ENCODE data around the gene KCNJ15.

Gene KCNJ15

DNA sequence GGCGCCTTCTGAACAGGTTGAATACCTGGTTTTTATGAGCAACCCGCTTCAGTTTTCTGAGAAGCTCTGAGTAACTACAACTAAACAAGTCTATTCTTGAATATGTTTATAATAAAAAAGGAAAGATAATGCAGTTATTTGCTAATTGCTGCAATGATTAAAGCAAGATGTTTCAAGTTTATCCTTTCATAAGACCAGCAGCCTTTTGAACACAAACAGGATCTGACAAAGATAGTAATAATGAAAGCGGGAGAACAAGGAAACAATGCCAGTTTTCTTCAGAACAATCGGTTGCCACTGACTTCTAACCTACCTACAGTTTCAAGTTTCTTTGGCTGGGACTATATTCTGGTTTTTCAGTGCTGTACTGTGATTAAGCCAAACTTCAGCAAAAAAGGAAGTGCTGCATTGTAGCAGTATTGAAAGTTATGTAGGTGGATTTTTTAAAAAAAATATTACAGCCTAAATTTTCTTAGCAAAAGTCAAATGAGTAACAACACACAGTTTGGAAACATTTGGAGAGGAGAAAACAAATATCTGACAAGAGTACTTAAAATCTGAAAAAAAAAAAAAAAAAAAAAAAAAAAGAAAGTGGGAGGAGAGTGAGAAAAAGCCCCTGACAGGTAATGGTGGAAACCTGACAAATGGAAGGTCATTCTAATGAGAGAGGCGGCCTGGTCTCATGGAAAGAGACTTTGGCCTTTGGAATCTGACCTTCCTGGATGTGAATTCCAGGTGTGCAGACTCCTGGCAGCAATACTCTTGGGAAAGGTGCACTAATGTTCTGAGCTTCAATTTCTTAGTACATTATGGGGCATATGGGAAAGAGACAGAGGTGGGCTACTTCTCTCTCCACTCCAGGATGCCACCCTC is 11.4 kb downstream of the KCNJ15 start:
- no peak for DNase-seq (ENCODE audit: low read depth, low spot score)

GRCh38 chr21:38268864-38269575 is 12.2 kb downstream of the KCNJ15 start:
- DNase-seq (ENCODE audit: low read depth, low spot score), result no peak

DNA sequence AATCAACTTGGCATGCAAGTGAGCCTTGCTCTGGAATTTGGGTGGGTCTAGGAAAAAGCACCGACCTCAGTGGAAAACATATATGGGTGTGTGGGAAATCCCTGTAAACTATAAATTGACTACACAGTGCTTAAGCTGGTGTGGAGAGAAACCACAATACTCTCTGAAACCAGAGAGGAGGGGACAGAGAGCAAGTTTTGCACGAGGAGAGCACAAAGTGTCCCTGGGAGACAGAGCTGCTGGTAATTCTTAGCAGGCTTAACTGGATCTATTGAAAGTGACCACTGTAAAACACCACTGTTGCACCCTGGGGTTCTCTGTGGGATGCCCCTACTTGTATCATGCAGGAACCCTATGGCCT is 12.8 kb downstream of the KCNJ15 start:
- no peak for DNase-seq (ENCODE audit: low read depth, low spot score)

DNA sequence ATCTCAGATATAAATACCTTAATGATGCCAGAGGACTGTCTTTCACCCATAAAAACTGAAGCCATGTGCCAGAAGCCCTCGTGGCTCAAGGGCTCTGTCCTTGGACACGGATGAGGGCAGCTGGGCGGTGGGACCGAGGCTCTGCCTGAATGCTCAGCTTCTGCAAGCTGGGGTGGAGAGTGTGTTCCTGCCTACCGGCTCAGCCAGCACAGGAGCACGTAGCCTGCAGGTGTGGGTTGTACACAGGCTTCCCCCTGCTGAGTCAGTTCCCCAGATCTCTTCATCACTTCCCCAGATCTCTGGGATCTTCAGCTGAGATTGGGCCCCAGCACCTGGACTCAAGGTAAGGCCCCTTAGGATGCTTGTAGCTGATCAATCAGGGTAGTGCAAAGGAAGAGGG is 15.4 kb downstream of the KCNJ15 start:
- DNase-seq (ENCODE audit: low read depth, low spot score), result no peak

DNA sequence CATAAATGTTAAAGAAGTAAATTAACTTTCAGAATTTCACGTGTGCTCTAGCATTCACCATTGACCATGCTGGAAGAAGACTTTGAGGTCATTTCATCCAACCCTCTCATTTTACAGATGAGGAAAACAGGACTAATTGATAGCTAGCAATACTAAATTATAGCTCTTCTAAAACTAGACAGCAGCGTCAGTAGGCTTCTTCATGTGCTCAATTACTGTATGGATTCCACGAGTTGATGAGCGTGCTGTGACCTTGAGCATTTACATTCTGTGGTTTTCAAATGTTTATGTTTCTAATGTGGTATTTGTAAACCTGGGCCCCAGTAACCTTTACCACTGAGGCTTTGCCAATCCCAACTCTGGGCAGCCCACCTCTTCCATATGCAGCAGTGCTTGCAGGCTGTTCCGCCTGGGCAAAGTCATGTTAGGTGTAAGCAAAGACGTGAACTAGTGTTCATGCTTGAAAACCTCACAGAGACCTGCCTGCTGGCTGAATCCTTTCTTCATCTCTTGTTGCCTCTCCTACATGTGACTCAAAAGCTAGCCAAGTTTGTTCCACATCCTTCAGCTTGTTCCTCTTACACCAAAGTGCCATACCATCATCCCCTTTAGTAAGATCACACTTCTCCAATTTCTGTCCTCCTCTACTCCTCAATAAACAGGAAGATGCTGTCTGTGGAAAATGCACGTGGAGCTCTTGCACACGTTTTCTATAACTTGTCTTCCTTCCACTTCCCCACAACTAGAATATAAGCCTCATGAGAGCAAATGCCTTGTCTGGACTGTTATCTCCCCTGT is 17.2 kb downstream of the KCNJ15 start:
- no peak for DNase-seq (ENCODE audit: low read depth, low spot score)

GRCh38 chr21:38277501-38278131 is 20.8 kb downstream of the KCNJ15 start:
- no peak for DNase-seq (ENCODE audit: low read depth, low spot score)

DNA sequence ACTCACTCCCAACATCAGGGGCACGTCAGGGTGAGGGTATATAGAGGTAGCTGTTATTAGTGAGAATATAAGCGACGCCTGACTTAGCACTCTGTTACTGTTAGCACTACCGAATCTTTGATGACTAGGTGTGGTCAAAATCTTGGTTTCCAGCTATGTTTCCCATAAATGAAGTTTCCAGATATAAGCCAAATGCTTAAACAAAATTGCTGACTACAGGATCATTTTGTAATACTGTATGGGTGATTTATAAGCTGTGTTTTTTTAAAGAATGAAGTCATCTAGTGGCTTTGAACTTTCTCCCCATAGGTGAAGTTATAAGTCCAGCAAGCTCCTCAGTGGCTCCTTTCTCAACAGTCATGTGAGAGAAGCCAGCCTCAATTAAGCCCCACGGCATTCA is 23.7 kb downstream of the KCNJ15 start:
- DNase-seq (ENCODE audit: low read depth, low spot score), result no peak

- DNase-seq (ENCODE audit: low read depth, low spot score), result no peak
Observed at GRCh38 chr21:38280867-38281266, 24.1 kb downstream of the KCNJ15 start.

GRCh38 chr21:38282921-38283320 is 26.1 kb downstream of the KCNJ15 start:
- DNase-seq (ENCODE audit: low read depth, low spot score), result no peak

- DNase-seq (ENCODE audit: low read depth, low spot score), result no peak
Observed at GRCh38 chr21:38284216-38284615, 27.4 kb downstream of the KCNJ15 start.

DNA sequence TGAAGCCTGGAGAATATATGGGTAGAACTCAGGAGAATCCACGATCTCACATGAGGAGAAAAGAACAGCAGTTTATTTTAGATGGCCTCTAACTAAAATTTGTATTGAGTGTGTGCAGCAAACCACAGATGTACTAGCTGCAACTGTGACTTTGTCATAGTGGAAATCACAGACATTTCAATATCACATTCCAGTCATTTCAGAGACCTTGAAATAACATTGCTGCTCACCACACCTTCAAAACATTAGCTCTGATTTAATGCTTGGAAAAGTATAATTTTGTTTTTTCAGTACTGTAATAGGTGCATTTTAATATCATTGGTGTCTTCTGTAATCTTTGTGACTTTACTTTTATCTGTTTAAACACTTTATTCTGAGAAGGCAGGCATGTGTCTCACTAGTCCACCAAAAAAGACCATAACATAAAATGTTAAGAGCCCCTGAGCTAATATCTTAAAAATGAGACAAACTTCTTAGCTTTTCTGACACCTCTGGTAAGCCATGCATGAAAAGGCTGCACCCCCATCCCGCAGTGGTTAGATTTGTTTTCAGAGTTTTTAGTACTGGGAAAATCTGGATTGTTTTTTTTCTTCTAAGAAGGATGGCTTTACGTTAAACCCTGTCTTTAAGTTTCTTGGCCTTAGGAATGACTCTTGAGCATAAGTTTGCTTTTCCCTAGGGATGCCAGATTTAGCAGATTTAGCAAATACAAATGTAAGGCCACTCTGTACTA is 30.1 kb downstream of the KCNJ15 start:
- no peak for DNase-seq (ENCODE audit: low read depth, low spot score)

DNA sequence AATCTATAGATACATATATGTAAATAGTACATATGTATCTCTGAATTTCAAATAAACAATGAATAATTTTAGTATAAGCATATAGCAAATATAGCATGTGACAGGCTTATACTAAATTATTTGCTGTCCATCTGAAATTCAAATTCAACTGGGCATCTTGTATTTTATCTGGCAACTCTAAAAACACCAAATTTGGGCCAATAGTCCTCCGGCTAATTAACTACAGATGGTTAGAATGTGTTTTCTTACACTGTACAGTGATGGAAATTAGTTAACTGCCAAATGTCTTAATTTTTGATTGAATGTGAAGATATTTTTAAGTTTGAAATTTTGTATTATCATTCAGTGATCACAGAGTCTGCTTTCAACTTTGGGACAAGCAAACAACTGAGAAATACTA is 30.7 kb downstream of the KCNJ15 start:
- no peak for DNase-seq (ENCODE audit: low read depth, low spot score)

DNA sequence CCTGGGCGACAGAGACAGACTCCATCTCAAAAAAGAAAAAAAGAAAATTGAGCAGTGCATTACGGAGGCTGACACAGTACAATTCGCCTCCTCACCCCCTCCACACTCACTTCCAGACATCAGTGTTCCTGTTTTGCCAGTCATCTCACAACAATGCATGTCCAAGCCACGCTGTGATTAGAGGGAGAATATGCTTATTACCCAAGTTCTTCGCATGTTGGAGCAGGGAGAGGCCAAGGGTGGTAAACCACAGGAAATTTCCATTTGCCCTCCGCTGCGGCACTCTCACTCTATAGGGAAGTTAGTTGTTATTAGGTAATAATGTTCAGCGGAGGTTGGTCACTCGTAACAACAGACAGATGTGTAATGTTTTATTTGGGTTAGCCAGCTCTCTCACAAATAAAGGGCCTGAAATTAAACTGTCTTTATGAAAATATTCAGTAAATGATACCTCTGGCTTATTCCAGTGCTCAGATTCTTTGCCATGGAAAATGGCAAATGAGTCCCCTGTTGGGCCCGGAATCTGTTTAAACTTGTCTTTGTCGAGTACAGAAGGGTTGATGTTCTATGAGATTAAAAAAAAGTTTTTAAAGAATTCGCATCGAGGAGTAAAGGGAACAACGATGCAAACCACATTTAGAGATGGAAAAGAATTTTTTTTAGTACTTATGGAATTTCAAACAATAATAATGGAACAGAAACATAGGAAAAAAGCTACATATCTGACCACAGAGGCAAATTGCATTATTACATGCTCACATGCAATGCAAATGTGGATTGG is 33.1 kb downstream of the KCNJ15 start:
- DNase-seq (ENCODE audit: low read depth, low spot score), result no peak

- no peak for DNase-seq (ENCODE audit: low read depth, low spot score)
Observed at GRCh38 chr21:38290809-38291208, 34.0 kb downstream of the KCNJ15 start.

DNA sequence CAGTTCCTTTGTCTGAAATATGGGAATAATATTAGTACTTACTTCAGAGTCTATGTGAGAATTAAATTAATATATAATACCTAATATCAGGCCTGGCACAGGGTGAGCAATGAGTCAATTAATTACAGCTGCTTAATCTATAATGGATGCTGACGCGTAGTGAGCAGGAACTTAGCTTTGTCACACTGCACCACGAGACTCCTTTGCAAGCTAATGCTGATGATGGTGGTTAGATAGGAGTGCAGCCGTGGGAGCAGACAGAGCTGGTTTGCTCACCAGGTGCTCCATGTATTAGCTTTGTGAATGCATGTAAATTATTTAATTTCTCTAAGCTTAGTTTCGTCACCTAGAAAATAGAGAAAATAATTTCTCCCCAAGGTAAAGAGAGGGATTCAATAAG is 35.1 kb downstream of the KCNJ15 start:
- no peak for DNase-seq (ENCODE audit: low read depth, low spot score)

DNA sequence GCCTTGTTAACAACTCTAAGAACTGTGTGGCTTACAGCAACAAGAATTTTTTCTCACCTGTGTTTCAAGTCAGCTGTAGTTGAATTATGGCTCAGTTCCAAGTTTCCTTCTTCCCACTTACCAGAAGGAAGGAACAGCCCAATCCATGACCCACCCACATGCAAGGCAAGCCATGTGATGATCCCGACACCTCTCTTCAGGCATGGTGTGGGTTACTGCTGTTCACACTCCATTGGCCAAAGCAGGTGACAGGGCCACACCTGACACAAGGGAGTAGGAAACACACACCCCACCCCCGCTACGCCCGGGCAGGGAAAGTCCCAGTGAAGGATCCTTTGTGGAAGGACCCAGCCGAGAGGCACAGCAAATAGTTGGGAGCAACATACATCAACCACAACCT is 36.3 kb downstream of the KCNJ15 start:
- DNase-seq (ENCODE audit: low read depth, low spot score), result no peak

GRCh38 chr21:38293765-38294164 is 37.0 kb downstream of the KCNJ15 start:
- no peak for DNase-seq (ENCODE audit: low read depth, low spot score)

GRCh38 chr21:38294609-38295008 is 37.8 kb downstream of the KCNJ15 start:
- DNase-seq (ENCODE audit: low read depth, low spot score), result no peak

- no peak for DNase-seq (ENCODE audit: low read depth, low spot score)
Observed at GRCh38 chr21:38295997-38296764, 39.4 kb downstream of the KCNJ15 start.

- no peak for DNase-seq (ENCODE audit: low read depth, low spot score)
Observed at GRCh38 chr21:38297194-38297631, 40.4 kb downstream of the KCNJ15 start.
